Lung microvascular endothelial cell (primary cell): ENCODE measurements around the gene CASD1. TPM values are rescaled to one million over a fixed set of nuclear protein-coding genes. Genes with fewer than 3 reads are reported as not detected.

Source experiments
- DNase-seq, 2 donors: peaks; one replicate each; pipeline versions ENCODE4 v3.0.0 to v3.0.0-alpha.2; 2010; ENCODE audit warnings: low read depth in 2 of 2
- total RNA-seq: library from RNA; depleted of rRNA; stranded (reverse); fragments of >200 nt; gene quantifications from 2 replicates; pipeline ENCODE4 v1.2.1, GENCODE V29; 2014

Gene CASD1
- total RNA-seq, 1 donor from 2014 or later, result 17.9 TPM

DNA sequence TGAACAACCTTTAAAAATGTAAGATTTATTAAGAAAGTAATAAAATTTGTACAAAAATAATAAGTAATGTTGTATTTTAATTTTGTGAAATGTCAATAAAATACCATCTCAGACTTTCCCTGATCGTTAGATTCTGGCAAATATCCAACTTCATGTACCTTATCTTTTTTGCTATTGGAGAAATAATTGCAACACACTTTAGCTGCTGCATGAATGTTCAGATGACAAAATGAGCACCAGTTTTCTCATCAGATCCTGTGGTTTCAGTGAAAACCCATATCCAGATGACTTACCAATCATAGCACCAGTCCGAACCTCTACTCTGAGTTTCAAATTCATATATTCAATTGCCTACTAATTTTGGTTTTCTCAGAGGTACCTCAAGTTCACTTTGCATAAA is 69.9 kb downstream of the CASD1 start:
- no peak for DNase-seq

DNA sequence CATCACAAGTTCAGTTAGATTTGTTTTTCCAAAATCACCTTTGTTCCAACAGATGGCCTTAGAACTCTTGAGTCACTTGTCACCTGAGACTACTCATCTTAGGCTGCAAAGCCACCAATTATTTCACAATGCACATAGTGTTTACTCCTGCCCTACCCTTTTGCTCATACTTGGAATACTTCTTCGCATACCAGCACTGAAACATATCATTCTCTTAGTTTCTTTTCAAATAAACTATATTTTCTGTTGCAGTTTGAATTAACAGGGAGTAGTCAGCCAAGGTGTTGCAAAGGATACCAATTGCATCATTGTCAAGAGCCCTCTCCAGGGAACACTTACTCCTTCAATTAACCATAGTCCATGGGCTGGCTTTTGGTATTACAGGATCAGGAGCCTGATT is 71.0 kb downstream of the CASD1 start:
- no peak for DNase-seq

DNA sequence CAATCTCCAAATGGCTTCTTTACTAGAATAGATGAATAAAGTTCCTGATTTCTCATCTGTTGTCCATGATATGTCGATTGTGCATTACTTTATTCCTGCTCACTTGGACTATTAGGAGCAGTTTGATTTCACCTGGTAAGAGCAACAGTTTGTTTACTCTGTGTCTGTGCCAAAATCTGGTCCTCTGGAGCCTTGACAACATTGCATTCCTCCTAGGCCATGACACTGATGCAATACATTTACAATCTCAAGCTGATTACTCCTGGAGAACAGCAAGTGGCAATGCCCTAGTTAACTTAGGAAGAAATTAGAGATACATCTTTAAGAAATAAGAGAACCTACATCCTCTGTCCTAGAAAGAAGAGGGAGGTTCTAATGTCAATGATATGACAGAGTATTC is 74.5 kb downstream of the CASD1 start:
- no peak for DNase-seq

DNA sequence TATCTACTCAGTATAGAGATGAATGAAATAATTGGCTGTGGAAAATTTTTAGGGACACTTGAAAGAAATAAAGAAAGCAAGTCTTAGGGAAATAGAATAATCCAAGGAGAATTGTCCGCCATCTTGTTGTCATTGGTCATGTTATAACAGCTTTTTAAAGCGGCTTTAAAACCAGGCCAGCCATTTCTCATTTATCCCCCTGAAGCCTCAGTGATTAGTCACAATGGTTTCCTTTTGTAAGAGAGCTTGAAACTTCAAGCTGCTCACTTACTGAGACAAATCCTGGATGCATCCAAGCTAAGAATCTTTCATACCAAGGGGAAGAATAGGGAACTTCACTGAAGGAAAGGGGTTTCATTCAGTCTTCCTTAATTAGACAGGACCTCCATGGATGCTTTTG is 78.5 kb downstream of the CASD1 start:
- peak in 1 of 2 donors; percentile 2 for DNase-seq

DNA sequence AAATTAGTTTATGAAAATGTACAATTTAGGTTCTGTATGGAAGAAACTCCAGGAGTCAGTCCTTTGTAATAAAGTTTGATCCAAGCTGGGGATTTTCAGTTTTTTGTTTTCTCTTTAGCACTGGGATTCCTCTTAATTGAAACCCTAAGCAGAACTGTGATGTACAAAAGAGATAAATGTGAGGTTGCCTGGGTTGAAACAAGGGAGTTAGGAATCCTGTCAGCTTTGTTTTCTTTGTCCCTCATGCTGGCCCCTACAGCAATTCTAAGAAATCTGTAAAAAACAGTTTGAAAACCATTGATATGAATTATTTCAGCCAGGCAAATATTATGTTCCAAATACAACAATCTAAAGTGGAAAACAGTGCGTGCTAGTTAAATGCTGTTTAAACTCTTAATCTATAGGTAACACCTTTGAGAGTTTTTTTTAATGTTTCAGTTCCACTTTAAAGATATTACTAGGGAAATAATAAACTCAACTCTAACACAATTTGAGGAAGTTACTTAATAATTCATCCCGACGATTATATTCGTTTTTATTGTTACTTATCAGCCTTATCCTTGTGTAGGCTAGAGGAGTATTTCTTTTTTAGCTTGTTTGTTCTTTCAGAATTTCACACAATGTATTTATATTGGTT is 81.0 kb downstream of the CASD1 start:
- DNase-seq, result no peak

DNA sequence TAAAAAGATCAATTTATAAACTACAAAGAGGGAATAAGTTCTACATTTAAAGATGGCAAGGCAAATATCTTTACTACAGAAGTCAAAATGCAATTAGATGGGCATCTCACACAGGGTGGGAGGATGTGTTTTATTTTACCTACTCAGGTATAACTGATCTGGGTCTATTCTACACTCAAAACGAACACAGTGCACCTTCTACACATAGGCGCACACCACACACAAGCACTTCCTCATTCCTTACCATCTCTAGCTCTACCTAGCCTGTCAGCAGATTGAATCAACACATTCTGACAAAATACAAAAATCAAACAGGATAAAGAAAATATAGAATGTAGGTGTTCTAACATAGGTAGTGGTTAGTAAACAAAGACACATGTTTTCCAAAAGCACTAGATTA is 81.6 kb downstream of the CASD1 start:
- DNase-seq, result no peak

DNA sequence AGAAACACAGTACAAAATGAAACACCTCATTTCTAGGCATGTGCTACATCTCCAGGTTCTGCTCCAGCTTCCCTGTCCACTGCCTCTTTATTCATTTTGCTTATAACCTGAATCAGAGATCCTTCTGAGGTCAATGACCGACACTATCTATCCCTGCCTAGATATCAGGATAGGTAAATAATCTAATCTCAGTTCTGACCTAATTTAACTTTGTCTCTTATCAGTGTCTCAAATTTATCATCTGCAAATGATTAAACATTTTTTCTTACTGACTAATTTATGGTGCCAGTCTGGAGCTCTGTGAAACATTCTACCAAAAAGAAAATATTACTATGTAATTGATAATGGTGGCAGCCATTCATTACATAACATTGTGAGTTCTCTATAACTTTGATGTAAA is 85.3 kb downstream of the CASD1 start:
- no peak for DNase-seq

DNA sequence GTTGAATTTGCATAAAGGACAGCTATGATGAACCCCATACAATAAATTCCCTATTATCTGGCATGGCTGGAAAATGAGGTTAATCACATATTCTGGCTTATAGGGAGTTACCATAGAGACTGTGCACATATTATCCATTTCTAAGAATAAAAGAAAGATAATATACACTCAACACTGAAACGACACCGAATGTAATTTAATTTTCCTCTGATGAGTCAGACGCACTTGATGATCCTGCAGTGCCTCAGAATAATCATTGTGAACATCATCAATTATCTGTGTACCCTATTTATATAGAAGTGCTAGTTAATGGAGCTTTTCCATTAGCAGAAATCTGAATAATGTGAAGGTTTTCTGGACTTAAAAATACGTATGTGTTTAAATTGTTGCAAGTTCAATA is 86.1 kb downstream of the CASD1 start:
- DNase-seq, result no peak

DNA sequence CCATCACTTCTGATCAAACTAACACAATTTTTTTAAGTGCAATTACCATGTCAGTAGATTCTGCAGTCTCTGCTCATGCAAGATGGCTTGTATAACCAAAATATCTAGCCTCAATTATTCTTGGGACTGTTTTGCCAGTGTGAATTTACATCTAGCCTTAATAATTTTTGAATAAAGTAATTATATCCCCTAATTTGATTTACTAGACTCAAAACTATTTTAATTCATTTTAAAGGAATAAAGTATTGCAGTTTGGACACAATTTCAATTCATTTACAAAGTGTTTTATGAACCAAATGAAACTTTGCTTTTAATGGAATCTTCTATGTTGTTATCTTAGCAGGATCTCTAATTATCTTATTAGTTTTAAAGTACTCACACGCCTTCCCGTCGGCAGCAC is 90.7 kb downstream of the CASD1 start:
- DNase-seq, result no peak

DNA sequence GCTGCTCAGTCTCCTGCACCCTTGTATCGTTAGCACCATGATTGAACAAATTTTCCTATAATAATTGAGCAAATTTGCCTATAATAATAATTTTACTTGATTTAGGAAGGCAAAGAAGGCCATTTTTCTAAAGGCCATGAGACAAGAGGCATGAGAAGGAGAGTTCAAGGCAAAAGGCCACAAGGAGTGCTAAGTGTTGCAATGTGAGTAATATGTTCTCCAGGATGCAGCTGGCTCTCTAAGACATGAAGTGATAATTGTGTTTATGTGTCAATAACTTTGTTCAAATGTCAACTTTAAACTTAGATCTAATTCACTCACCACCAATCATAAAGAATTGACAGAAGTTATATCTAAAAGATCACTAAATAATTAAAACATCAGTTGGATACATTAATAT is 92.6 kb downstream of the CASD1 start:
- DNase-seq, result peak in 1 of 2 donors; percentile 52

DNA sequence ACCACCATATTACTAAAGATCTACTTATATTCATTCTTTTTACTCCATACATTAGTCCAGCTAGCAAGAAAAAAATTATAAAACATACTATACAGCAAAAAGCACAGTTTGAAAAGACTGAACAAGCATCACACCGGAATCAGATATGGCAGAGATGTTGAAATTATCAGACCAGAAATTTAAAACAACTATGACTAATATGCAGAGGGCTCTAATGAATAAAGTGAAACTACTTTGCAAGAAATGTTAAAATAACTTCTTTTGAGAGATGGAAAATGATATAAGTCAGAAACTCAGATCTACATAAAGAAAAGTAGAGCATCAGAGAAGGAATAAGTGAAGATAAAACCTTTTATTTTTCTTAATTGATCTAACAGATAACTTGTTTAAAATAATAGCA is 95.4 kb downstream of the CASD1 start:
- no peak for DNase-seq

Other genes starting within 250 kb of the CASD1 start
- 9.8 and 13.3 TPM in 2 replicates for gene COL1A2, start 114.9 kb upstream of the CASD1 start, total RNA-seq
- 46.2 and 77.8 TPM in 2 replicates for gene SGCE, start 146.3 kb downstream of the CASD1 start, total RNA-seq